ENCODE results near the gene AGBL1. TPM values are rescaled to one million over a fixed set of nuclear protein-coding genes. Genes with fewer than 3 reads are reported as not detected.

Gene AGBL1
- total and polyA plus RNA-seq, 2 experiments from 2014 or later = 0.06 to 0.11 TPM

DNA sequence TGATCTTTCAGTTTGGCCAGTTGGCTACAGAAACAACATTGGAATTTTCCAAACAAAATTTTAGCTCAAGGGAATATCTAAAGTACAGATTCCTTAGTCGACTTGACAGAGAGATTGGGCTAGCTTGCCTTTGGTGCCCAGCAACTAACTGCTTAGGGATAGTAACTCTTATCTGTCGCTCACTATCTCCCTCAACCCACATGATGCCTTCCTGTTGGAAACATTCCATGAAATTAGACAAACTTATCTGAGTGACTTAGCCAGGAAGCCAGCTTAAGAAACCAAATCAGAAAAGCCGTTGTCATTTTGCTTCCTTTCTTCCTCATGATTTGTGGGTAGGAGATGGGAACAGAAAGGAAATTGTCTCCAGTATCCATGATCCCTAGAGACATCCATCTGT, 791.2 kb downstream of the AGBL1 start:
- Histone ChIP-seq H3K9me3 (ENCODE audit: low read depth) (no peaks in the 10 kb centered on the region), H3K36me3 (no peaks in the 10 kb centered on the region), H3K27ac (no peak overlapping the region), H3K4me3 (no peak overlapping the region), H3K27me3 (no peaks in the 10 kb centered on the region), H3K4me1 (ENCODE audit: low read depth) (peaks cover 5% of the 10 kb centered on the region)
- TF ChIP-seq, protein P1, sequence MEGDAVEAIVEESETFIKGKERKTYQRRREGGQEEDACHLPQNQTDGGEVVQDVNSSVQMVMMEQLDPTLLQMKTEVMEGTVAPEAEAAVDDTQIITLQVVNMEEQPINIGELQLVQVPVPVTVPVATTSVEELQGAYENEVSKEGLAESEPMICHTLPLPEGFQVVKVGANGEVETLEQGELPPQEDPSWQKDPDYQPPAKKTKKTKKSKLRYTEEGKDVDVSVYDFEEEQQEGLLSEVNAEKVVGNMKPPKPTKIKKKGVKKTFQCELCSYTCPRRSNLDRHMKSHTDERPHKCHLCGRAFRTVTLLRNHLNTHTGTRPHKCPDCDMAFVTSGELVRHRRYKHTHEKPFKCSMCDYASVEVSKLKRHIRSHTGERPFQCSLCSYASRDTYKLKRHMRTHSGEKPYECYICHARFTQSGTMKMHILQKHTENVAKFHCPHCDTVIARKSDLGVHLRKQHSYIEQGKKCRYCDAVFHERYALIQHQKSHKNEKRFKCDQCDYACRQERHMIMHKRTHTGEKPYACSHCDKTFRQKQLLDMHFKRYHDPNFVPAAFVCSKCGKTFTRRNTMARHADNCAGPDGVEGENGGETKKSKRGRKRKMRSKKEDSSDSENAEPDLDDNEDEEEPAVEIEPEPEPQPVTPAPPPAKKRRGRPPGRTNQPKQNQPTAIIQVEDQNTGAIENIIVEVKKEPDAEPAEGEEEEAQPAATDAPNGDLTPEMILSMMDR (IDR thresholded peaks at IDR 0.05; ENCODE audit: low read depth, low read length) = no peak
- DNase-seq (ENCODE audit: low read depth in 1 of 2, low spot score in 1 of 2) = no peak

DNA sequence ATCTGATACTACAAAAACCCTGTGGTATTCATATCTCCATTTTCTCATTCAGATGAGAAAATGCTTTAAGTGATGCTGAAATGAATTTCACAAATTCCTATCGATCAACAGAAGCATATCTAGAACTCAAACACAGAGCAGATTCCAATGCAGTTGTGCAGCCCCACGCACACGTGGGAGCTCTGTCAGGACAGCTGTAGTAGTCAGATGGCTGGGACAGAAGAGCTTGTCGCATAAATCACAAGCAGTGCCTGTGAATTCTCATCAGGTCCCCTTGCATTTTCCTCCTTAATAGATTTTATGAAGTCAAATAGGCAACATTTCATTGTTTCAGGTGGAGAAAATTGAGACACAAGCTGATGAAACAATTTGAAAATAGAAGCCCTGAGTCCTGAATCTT, 792.3 kb downstream of the AGBL1 start:
- peaks cover 11% of the 10 kb centered on the region for H3K4me1 ChIP-seq (ENCODE audit: low read depth)
- no peaks in the 10 kb centered on the region for H3K36me3 ChIP-seq
- TF ChIP-seq, protein P1 (IDR thresholded peaks at IDR 0.05; ENCODE audit: low read depth, low read length) = no peak
- no peaks in the 10 kb centered on the region for H3K27me3 ChIP-seq
- H3K27ac ChIP-seq = no peak overlapping the region
- H3K4me3 ChIP-seq = no peak overlapping the region
- H3K9me3 ChIP-seq (ENCODE audit: low read depth) = no peaks in the 10 kb centered on the region
- no peak for DNase-seq (ENCODE audit: low read depth in 1 of 2, low spot score in 1 of 2)

DNA sequence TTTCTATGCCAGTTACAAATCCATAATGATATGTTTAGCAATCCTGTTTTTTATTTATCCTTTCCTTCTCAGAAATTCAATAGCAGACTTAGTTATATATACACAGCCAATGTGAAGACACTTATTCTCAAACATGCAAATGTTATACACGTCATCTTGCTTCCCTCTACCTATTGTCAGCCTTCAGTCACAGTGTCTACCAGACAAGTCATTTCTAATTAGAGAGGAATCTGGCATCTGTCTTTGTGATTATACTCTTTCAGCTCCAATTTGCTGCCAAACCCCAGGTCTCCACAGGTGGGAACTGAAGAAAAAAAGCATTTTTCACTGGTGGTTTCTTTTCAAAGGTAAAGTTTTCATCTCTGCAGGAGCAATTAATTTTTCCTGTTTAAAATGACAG, 793.1 kb downstream of the AGBL1 start:
- H3K4me1 ChIP-seq (ENCODE audit: low read depth) = peaks cover 11% of the 10 kb centered on the region
- H3K27me3 ChIP-seq = no peaks in the 10 kb centered on the region
- no peak overlapping the region for H3K27ac ChIP-seq
- no peaks in the 10 kb centered on the region for H3K9me3 ChIP-seq (ENCODE audit: low read depth)
- H3K4me3 ChIP-seq = no peak overlapping the region
- H3K36me3 ChIP-seq = no peaks in the 10 kb centered on the region
- DNase-seq (ENCODE audit: low read depth in 1 of 2, low spot score in 1 of 2) = no peak
- TF ChIP-seq, protein P1 (IDR thresholded peaks at IDR 0.05; ENCODE audit: low read depth, low read length) = no peak

DNA sequence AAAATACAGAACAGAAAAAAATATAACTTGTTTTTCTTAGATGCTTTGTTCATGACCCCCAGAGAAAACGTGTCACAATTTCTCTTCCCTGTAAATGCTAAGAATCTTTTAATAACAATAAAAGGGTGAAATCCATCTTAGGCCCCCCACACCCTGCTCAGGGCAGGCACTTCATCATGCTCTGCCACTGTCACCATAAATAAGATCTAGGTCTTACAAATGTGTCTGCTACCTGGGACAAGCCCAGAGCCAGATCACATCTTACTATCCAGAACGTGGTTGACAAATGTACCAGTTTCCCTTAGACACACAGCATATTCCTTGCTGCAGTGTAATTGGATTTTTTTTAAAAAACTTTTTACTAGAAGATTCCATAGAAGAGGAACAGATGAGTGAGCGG, 795.4 kb downstream of the AGBL1 start:
- TF ChIP-seq, protein P1 (IDR thresholded peaks at IDR 0.05; ENCODE audit: low read depth, low read length) = no peak
- Histone ChIP-seq H3K4me3 (no peak overlapping the region), H3K4me1 (ENCODE audit: low read depth) (peaks cover 11% of the 10 kb centered on the region), H3K9me3 (ENCODE audit: low read depth) (no peaks in the 10 kb centered on the region), H3K27ac (no peak overlapping the region), H3K27me3 (no peaks in the 10 kb centered on the region), H3K36me3 (no peaks in the 10 kb centered on the region)
- no peak for DNase-seq (ENCODE audit: low read depth in 1 of 2, low spot score in 1 of 2)

DNA sequence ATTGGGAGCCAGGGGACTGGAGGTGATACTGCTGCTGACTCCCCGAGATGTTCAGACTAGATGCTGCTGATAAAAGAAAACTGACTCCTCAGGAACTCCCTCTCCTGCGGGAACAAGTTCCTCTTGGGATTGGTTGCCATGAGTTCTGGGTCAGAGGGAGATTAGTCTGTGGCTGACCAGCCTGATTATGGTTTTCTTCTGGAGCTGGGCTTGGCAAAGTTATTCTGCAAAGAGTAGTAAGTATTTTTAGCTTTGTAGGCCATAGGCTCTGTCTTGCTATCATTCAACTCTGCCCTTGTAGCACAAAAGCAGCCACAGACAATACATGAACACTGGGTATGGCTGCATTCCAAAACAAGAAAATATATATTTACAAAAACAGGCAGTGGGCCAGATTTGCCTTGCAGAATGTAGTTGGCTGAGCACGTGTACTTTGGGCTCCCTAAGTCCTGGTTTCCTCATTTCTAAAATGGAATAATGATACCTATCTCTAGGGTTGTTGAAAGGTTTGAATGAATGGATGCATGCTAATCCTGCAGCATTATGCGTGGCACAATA, 796.8 kb downstream of the AGBL1 start:
- no peak overlapping the region for H3K4me3 ChIP-seq
- H3K27me3 ChIP-seq = no peaks in the 10 kb centered on the region
- H3K4me1 ChIP-seq (ENCODE audit: low read depth) = peaks cover 11% of the 10 kb centered on the region
- no peaks in the 10 kb centered on the region for H3K36me3 ChIP-seq
- H3K27ac ChIP-seq = no peak overlapping the region
- no peak for DNase-seq (ENCODE audit: low read depth in 1 of 2, low spot score in 1 of 2)
- TF ChIP-seq, protein P1 (IDR thresholded peaks at IDR 0.05; ENCODE audit: low read depth, low read length) = no peak
- no peaks in the 10 kb centered on the region for H3K9me3 ChIP-seq (ENCODE audit: low read depth)

Measured in cardiac muscle cell (in vitro differentiated cells and primary cell).